WTC11 (cell line): Measurements from ENCODE around the gene CD226. TPM values are rescaled to one million over a fixed set of nuclear protein-coding genes. Genes with fewer than 3 reads are reported as not detected.

ENCODE experiments used
- ATAC-seq: fragments of 200-7000 bp; cut with Tn5 transposase; 2 replicates; pipeline ENCODE4 v1.10.0; 2021; ENCODE audit warnings: mild to moderate bottlenecking, moderate library complexity
- CTCF ChIA-PET: fragments of 300-600 bp; sonication (Branson Sonifier 250); formaldehyde crosslinking; loops from one replicate; lab custom pipeline; 2021; ENCODE audit warnings: antibody characterized with exemption; lab: Charles Lee
- POLR2A ChIA-PET: fragments of 350-600 bp; sonication (Branson Sonifier 250); formaldehyde crosslinking; loops from one replicate; lab custom pipeline; 2021; ENCODE audit warnings: antibody characterized with exemption; lab: Charles Lee
- DNase-seq: peaks from one replicate; pipeline ENCODE4 v3.0.0; 2021; ENCODE audit warnings: low spot score
- H3K27ac Mint-ChIP-seq: 2 replicates; pipeline ENCODE4 v1.8.0; 2021; ENCODE audit warnings: mixed read lengths
- H3K27me3 Mint-ChIP-seq: 2 replicates; pipeline ENCODE4 v1.8.0; 2021; ENCODE audit warnings: low read depth, mild to moderate bottlenecking, moderate library complexity, mixed read lengths
- H3K36me3 Mint-ChIP-seq: 2 replicates; pipeline ENCODE4 v1.8.0; 2021; ENCODE audit warnings: mixed read lengths
- H3K4me1 Mint-ChIP-seq: 2 replicates; pipeline ENCODE4 v1.8.0; 2022; ENCODE audit warnings: mixed read lengths
- H3K4me3 Mint-ChIP-seq: 2 replicates; pipeline ENCODE4 v1.8.0; 2021; ENCODE audit warnings: mild to moderate bottlenecking, moderate library complexity, mixed read lengths
- H3K9me3 Mint-ChIP-seq: 2 replicates; pipeline ENCODE4 v1.8.0; 2021; ENCODE audit warnings: mixed read lengths
- CREB1 ChIP-seq: sonication (generic); formaldehyde crosslinking; IDR thresholded peaks from 2 replicates; pipeline ENCODE4 v1.8.0; 2023; ENCODE audit warnings: mild to moderate bottlenecking, missing genetic modification reagents
- GRHL2 ChIP-seq: fragments of 250-450 bp; sonication (Bioruptor Pico); IDR thresholded peaks from 2 replicates; pipeline ENCODE4 v1.8.0; 2022; ENCODE audit warnings: mild to moderate bottlenecking, moderate library complexity; ENCODE audit not compliant: insufficient replicate concordance, severe bottlenecking
- MXD4 ChIP-seq: fragments of 250-450 bp; sonication (Bioruptor Pico); IDR thresholded peaks from 2 replicates; pipeline ENCODE4 v1.8.0; 2021; ENCODE audit warnings: mild to moderate bottlenecking, moderate library complexity, borderline replicate concordance
- PRRX2 ChIP-seq: fragments of 250-450 bp; sonication (Bioruptor Pico); IDR thresholded peaks from 2 replicates; pipeline ENCODE4 v1.8.0; 2021; ENCODE audit warnings: mild to moderate bottlenecking
- total RNA-seq: library from RNA; stranded (reverse); gene quantifications from 3 replicates; pipeline ENCODE4 v1.2.3, GENCODE V29; 2021
- TF ChIP-seq, protein P1 (sequence below): sonication (generic); formaldehyde crosslinking; IDR thresholded peaks from 2 replicates; pipeline ENCODE4 v1.8.0; 2022; ENCODE audit warnings: missing genetic modification reagents
- TF ChIP-seq, protein P2 (sequence below): sonication (generic); formaldehyde crosslinking; IDR thresholded peaks from 2 replicates; pipeline ENCODE4 v1.8.1; 2023; ENCODE audit warnings: mild to moderate bottlenecking, missing genetic modification reagents
- TF ChIP-seq, protein P3 (sequence below): sonication (generic); formaldehyde crosslinking; IDR thresholded peaks from 2 replicates; pipeline ENCODE4 v1.8.0; 2023; ENCODE audit warnings: mild to moderate bottlenecking, missing genetic modification reagents
- TF ChIP-seq, protein P4 (sequence below): sonication (generic); formaldehyde crosslinking; IDR thresholded peaks from 2 replicates; pipeline ENCODE4 v1.8.1; 2023; ENCODE audit warnings: mild to moderate bottlenecking, missing genetic modification reagents, borderline replicate concordance
- TF ChIP-seq, protein P5 (sequence below): sonication (generic); formaldehyde crosslinking; IDR thresholded peaks from 2 replicates; pipeline ENCODE4 v1.8.0; 2022; ENCODE audit warnings: mild to moderate bottlenecking, missing genetic modification reagents
- TF ChIP-seq, protein P6 (sequence below): sonication (generic); formaldehyde crosslinking; IDR thresholded peaks from 2 replicates; pipeline ENCODE4 v1.8.0; 2022; ENCODE audit warnings: mild to moderate bottlenecking, missing genetic modification reagents
- TF ChIP-seq, protein P7 (sequence below): sonication (generic); formaldehyde crosslinking; IDR thresholded peaks from 2 replicates; pipeline ENCODE4 v1.8.1; 2023; ENCODE audit warnings: mild to moderate bottlenecking, missing genetic modification reagents
- TF ChIP-seq, protein P8 (sequence below): sonication (generic); formaldehyde crosslinking; IDR thresholded peaks from 2 replicates; pipeline ENCODE4 v1.8.1; 2023; ENCODE audit warnings: mild to moderate bottlenecking, missing genetic modification reagents, moderate library complexity
- TF ChIP-seq, protein P9 (sequence below): sonication (generic); formaldehyde crosslinking; conservative IDR thresholded peaks from 2 replicates; pipeline ENCODE4 v1.8.1; 2022; ENCODE audit warnings: mild to moderate bottlenecking, missing genetic modification reagents

CD226 gene
- total RNA-seq, 1 experiment from 2014 or later: 0.24 TPM

DNA sequence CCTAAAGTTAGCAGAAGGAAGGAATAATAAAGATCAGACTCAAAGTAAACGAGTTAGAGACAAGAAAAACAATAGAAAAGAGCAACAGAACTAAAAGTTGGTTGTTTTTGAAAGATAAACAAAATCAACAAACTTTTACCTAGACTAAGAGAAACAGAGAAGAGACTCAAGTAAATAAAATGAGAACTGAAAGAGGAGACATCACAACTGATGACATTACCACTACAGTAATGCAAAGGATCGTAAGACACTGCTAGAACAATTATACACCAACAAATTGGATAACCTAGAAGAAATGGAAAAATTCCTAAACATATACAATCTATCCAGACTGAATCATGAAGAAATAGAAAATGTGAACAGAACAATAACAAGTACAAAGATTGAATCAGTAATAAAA lies 139.3 kb downstream of the CD226 start (continued):
- TF ChIP-seq, protein P1, sequence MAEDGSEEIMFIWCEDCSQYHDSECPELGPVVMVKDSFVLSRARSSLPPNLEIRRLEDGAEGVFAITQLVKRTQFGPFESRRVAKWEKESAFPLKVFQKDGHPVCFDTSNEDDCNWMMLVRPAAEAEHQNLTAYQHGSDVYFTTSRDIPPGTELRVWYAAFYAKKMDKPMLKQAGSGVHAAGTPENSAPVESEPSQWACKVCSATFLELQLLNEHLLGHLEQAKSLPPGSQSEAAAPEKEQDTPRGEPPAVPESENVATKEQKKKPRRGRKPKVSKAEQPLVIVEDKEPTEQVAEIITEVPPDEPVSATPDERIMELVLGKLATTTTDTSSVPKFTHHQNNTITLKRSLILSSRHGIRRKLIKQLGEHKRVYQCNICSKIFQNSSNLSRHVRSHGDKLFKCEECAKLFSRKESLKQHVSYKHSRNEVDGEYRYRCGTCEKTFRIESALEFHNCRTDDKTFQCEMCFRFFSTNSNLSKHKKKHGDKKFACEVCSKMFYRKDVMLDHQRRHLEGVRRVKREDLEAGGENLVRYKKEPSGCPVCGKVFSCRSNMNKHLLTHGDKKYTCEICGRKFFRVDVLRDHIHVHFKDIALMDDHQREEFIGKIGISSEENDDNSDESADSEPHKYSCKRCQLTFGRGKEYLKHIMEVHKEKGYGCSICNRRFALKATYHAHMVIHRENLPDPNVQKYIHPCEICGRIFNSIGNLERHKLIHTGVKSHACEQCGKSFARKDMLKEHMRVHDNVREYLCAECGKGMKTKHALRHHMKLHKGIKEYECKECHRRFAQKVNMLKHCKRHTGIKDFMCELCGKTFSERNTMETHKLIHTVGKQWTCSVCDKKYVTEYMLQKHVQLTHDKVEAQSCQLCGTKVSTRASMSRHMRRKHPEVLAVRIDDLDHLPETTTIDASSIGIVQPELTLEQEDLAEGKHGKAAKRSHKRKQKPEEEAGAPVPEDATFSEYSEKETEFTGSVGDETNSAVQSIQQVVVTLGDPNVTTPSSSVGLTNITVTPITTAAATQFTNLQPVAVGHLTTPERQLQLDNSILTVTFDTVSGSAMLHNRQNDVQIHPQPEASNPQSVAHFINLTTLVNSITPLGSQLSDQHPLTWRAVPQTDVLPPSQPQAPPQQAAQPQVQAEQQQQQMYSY (CRISPR knock-in tag): no peak
- no peak for TF ChIP-seq PRRX2 (CRISPR knock-in tag)
- TF ChIP-seq, protein P2, sequence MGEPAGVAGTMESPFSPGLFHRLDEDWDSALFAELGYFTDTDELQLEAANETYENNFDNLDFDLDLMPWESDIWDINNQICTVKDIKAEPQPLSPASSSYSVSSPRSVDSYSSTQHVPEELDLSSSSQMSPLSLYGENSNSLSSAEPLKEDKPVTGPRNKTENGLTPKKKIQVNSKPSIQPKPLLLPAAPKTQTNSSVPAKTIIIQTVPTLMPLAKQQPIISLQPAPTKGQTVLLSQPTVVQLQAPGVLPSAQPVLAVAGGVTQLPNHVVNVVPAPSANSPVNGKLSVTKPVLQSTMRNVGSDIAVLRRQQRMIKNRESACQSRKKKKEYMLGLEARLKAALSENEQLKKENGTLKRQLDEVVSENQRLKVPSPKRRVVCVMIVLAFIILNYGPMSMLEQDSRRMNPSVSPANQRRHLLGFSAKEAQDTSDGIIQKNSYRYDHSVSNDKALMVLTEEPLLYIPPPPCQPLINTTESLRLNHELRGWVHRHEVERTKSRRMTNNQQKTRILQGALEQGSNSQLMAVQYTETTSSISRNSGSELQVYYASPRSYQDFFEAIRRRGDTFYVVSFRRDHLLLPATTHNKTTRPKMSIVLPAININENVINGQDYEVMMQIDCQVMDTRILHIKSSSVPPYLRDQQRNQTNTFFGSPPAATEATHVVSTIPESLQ (CRISPR knock-in tag): no peak
- TF ChIP-seq, protein P3, sequence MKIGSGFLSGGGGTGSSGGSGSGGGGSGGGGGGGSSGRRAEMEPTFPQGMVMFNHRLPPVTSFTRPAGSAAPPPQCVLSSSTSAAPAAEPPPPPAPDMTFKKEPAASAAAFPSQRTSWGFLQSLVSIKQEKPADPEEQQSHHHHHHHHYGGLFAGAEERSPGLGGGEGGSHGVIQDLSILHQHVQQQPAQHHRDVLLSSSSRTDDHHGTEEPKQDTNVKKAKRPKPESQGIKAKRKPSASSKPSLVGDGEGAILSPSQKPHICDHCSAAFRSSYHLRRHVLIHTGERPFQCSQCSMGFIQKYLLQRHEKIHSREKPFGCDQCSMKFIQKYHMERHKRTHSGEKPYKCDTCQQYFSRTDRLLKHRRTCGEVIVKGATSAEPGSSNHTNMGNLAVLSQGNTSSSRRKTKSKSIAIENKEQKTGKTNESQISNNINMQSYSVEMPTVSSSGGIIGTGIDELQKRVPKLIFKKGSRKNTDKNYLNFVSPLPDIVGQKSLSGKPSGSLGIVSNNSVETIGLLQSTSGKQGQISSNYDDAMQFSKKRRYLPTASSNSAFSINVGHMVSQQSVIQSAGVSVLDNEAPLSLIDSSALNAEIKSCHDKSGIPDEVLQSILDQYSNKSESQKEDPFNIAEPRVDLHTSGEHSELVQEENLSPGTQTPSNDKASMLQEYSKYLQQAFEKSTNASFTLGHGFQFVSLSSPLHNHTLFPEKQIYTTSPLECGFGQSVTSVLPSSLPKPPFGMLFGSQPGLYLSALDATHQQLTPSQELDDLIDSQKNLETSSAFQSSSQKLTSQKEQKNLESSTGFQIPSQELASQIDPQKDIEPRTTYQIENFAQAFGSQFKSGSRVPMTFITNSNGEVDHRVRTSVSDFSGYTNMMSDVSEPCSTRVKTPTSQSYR (CRISPR knock-in tag): no peak
- no peak for TF ChIP-seq MXD4 (CRISPR knock-in tag)

DNA sequence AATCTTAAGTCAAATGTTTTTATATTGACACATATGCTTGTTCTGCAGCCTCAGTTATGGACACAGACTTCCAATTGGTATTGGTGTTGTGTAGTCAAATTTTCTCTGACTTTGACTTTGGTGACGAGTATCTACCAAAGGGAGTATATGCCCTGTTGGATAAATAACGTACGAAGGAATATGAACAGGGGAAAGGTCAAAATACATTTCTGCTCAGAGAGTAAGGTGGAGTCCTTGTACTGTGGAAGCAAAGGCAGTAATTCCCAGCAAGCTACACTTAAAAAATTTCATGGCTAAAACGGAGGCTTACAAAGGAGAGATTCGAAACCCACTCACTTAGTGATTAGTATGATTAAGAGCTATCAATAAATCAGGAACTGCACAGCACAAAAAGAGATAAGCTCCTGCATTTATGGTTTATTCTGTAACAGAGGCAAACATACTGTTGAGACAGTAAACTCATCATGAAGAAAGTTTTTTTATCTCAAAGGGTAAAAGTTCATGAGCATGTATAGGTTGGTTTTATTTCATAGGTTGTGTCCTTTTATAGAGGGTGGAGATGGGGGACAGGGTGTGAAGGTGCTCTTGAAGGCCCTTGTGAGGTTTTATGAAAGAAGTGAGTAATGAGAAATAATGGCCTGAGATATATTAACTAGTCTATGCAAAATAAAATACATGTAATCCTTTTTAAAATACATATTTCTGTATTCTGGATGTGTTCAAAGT lies 142.7 kb downstream of the CD226 start:
- H3K4me1 Mint-ChIP-seq: no peaks in the 10 kb centered on the region
- peaks cover 2% of the 10 kb centered on the region for H3K9me3 Mint-ChIP-seq
- no peaks in the 10 kb centered on the region for H3K36me3 Mint-ChIP-seq
- no peak overlapping the region for H3K27ac Mint-ChIP-seq
- no peak for DNase-seq
- no peak for TF ChIP-seq CREB1 (CRISPR knock-in tag)
- TF ChIP-seq, protein P4, sequence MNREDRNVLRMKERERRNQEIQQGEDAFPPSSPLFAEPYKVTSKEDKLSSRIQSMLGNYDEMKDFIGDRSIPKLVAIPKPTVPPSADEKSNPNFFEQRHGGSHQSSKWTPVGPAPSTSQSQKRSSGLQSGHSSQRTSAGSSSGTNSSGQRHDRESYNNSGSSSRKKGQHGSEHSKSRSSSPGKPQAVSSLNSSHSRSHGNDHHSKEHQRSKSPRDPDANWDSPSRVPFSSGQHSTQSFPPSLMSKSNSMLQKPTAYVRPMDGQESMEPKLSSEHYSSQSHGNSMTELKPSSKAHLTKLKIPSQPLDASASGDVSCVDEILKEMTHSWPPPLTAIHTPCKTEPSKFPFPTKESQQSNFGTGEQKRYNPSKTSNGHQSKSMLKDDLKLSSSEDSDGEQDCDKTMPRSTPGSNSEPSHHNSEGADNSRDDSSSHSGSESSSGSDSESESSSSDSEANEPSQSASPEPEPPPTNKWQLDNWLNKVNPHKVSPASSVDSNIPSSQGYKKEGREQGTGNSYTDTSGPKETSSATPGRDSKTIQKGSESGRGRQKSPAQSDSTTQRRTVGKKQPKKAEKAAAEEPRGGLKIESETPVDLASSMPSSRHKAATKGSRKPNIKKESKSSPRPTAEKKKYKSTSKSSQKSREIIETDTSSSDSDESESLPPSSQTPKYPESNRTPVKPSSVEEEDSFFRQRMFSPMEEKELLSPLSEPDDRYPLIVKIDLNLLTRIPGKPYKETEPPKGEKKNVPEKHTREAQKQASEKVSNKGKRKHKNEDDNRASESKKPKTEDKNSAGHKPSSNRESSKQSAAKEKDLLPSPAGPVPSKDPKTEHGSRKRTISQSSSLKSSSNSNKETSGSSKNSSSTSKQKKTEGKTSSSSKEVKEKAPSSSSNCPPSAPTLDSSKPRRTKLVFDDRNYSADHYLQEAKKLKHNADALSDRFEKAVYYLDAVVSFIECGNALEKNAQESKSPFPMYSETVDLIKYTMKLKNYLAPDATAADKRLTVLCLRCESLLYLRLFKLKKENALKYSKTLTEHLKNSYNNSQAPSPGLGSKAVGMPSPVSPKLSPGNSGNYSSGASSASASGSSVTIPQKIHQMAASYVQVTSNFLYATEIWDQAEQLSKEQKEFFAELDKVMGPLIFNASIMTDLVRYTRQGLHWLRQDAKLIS: no peak
- TF ChIP-seq, protein P5, sequence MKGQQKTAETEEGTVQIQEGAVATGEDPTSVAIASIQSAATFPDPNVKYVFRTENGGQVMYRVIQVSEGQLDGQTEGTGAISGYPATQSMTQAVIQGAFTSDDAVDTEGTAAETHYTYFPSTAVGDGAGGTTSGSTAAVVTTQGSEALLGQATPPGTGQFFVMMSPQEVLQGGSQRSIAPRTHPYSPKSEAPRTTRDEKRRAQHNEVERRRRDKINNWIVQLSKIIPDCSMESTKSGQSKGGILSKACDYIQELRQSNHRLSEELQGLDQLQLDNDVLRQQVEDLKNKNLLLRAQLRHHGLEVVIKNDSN (CRISPR knock-in tag): no peak
- TF ChIP-seq, protein P6, sequence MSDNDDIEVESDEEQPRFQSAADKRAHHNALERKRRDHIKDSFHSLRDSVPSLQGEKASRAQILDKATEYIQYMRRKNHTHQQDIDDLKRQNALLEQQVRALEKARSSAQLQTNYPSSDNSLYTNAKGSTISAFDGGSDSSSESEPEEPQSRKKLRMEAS (CRISPR knock-in tag): no peak
- TF ChIP-seq PRRX2 (CRISPR knock-in tag): no peak
- TF ChIP-seq, protein P7, sequence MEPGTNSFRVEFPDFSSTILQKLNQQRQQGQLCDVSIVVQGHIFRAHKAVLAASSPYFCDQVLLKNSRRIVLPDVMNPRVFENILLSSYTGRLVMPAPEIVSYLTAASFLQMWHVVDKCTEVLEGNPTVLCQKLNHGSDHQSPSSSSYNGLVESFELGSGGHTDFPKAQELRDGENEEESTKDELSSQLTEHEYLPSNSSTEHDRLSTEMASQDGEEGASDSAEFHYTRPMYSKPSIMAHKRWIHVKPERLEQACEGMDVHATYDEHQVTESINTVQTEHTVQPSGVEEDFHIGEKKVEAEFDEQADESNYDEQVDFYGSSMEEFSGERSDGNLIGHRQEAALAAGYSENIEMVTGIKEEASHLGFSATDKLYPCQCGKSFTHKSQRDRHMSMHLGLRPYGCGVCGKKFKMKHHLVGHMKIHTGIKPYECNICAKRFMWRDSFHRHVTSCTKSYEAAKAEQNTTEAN (CRISPR knock-in tag): no peak
- TF ChIP-seq, protein P8, sequence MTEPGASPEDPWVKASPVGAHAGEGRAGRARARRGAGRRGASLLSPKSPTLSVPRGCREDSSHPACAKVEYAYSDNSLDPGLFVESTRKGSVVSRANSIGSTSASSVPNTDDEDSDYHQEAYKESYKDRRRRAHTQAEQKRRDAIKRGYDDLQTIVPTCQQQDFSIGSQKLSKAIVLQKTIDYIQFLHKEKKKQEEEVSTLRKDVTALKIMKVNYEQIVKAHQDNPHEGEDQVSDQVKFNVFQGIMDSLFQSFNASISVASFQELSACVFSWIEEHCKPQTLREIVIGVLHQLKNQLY (CRISPR knock-in tag): no peak
- TF ChIP-seq, protein P9, sequence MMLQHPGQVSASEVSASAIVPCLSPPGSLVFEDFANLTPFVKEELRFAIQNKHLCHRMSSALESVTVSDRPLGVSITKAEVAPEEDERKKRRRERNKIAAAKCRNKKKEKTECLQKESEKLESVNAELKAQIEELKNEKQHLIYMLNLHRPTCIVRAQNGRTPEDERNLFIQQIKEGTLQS (CRISPR knock-in tag): no peak
- TF ChIP-seq GRHL2: no peak
- ChIA-PET CTCF (no interaction called here), POLR2A (no interaction called here)
- H3K27me3 Mint-ChIP-seq: no peaks in the 10 kb centered on the region
- no peak for ATAC-seq
- no peak overlapping the region for H3K4me3 Mint-ChIP-seq
